H9 (cell line): Measurements from ENCODE around the gene HAND2. TPM values are rescaled to one million over a fixed set of nuclear protein-coding genes. Genes with fewer than 3 reads are reported as not detected.

Source experiments
- DNase-seq: peaks from one replicate; pipeline ENCODE4 v3.0.0-alpha.2; 2017
- H2AFZ ChIP-seq: one replicate; pipeline ENCODE4 v1.6.1; 2013; ENCODE audit warnings: mild to moderate bottlenecking, low read length, control low read depth, moderate library complexity
- H2AK5ac ChIP-seq: 2 replicates; pipeline ENCODE4 v1.6.1; 2013; ENCODE audit warnings: low read length, control low read depth, mixed read lengths; ENCODE audit not compliant: insufficient read length
- H2BK120ac ChIP-seq: one replicate; pipeline ENCODE4 v1.6.1; 2013; ENCODE audit warnings: low read depth, mild to moderate bottlenecking, low read length, control low read depth, inconsistent platforms; ENCODE audit not compliant: poor library complexity, severe bottlenecking
- H2BK12ac ChIP-seq: 2 replicates; pipeline ENCODE4 v1.6.1; 2013; ENCODE audit warnings: low read length, control low read depth, mixed read lengths, low read depth; ENCODE audit not compliant: insufficient read length
- H2BK15ac ChIP-seq: 2 replicates; pipeline ENCODE4 v1.6.1; 2013; ENCODE audit warnings: low read depth, low read length, control low read depth
- H2BK20ac ChIP-seq: one replicate; pipeline ENCODE4 v1.6.1; 2013; ENCODE audit warnings: low read depth, mild to moderate bottlenecking, low read length, control low read depth, inconsistent platforms; ENCODE audit not compliant: poor library complexity, severe bottlenecking
- H2BK5ac ChIP-seq: 2 replicates; pipeline ENCODE4 v1.6.1; 2013; ENCODE audit warnings: low read length, control low read depth, mixed read lengths; ENCODE audit not compliant: insufficient read length
- H3K14ac ChIP-seq: 2 replicates; pipeline ENCODE4 v1.6.1; 2013; ENCODE audit warnings: low read length, control low read depth; ENCODE audit not compliant: insufficient read depth
- H3K18ac ChIP-seq: 2 replicates; pipeline ENCODE4 v1.6.1; 2013; ENCODE audit warnings: low read depth, mild to moderate bottlenecking, mixed read lengths, low read length, control low read depth; ENCODE audit not compliant: insufficient read length
- H3K23ac ChIP-seq: 2 replicates; pipeline ENCODE4 v1.6.1; 2013; ENCODE audit warnings: low read length, control low read depth, mixed read lengths, low read depth; ENCODE audit not compliant: insufficient read length
- H3K23me2 ChIP-seq: 2 replicates; pipeline ENCODE4 v1.6.1; 2013; ENCODE audit warnings: low read depth, mild to moderate bottlenecking, mixed read lengths, low read length, control low read depth; ENCODE audit not compliant: insufficient read length, poor library complexity, severe bottlenecking
- H3K27ac ChIP-seq: 2 replicates; pipeline ENCODE4 v1.5.1; 2013; ENCODE audit warnings: low read length, control low read depth, mixed read lengths, low read depth; ENCODE audit not compliant: insufficient read length
- H3K27me3 ChIP-seq: 2 replicates; pipeline ENCODE4 v1.6.1; 2013; ENCODE audit warnings: low read length, control low read depth, inconsistent platforms; ENCODE audit not compliant: insufficient read depth
- H3K4ac ChIP-seq: 2 replicates; pipeline ENCODE4 v1.6.1; 2013; ENCODE audit warnings: low read depth, mild to moderate bottlenecking, control low read depth, inconsistent platforms, low read length, moderate library complexity
- H3K4me1 ChIP-seq: 2 replicates; pipeline ENCODE4 v1.6.1; 2013; ENCODE audit warnings: low read length, control low read depth, inconsistent platforms; ENCODE audit not compliant: insufficient read depth
- H3K4me2 ChIP-seq: 2 replicates; pipeline ENCODE4 v1.6.1; 2013; ENCODE audit warnings: low read length, control low read depth, mixed read lengths; ENCODE audit not compliant: insufficient read length, insufficient read depth
- H3K56ac ChIP-seq: 2 replicates; pipeline ENCODE4 v1.6.1; 2013; ENCODE audit warnings: low read depth, mild to moderate bottlenecking, mixed read lengths, low read length, control low read depth; ENCODE audit not compliant: insufficient read length
- H3K79me1 ChIP-seq: 2 replicates; pipeline ENCODE4 v1.6.1; 2013; ENCODE audit warnings: low read depth, mild to moderate bottlenecking, moderate library complexity, low read length, control low read depth, inconsistent platforms; ENCODE audit not compliant: insufficient read depth, poor library complexity, severe bottlenecking
- H3K79me2 ChIP-seq: 2 replicates; pipeline ENCODE4 v1.6.1; 2013; ENCODE audit warnings: low read length, control low read depth, inconsistent platforms; ENCODE audit not compliant: insufficient read depth
- H3K9ac ChIP-seq: 2 replicates; pipeline ENCODE4 v1.6.1; 2013; ENCODE audit warnings: low read length, control low read depth, mixed read lengths; ENCODE audit not compliant: insufficient read length; ENCODE audit errors: extremely low read depth
- H3K9me3 ChIP-seq: one replicate; pipeline ENCODE4 v1.6.1; 2013; ENCODE audit warnings: low read depth, low read length, inconsistent platforms; ENCODE audit not compliant: control insufficient read depth
- H3T11ph ChIP-seq: one replicate; pipeline ENCODE4 v1.6.1; 2013; ENCODE audit warnings: mild to moderate bottlenecking, low read length, control low read depth, inconsistent platforms
- H4K20me1 ChIP-seq: one replicate; pipeline ENCODE4 v1.6.1; 2013; ENCODE audit not compliant: control insufficient read depth, insufficient read length, insufficient read depth
- H4K5ac ChIP-seq: 2 replicates; pipeline ENCODE4 v1.6.1; 2013; ENCODE audit warnings: low read depth, mild to moderate bottlenecking, mixed read lengths, low read length, control low read depth; ENCODE audit not compliant: insufficient read length
- H4K8ac ChIP-seq: replicated peaks from 2 replicates; pipeline ENCODE4 v1.6.1; 2013; ENCODE audit warnings: low read length, control low read depth, mixed read lengths, low read depth; ENCODE audit not compliant: insufficient read length
- H4K91ac ChIP-seq: 2 replicates; pipeline ENCODE4 v1.6.1; 2013; ENCODE audit warnings: low read depth, mild to moderate bottlenecking, moderate library complexity, mixed read lengths, low read length, control low read depth; ENCODE audit not compliant: insufficient read length
- H3K27ac Mint-ChIP-seq, 3 experiments: 2 replicates in 2 of 3; 3 replicates in 1 of 3; pipeline ENCODE4 v1.8.0; 2020 to 2021; ENCODE audit warnings: mixed read lengths in 3 of 3, mild to moderate bottlenecking in 1 of 3, moderate library complexity in 1 of 3
- H3K27me3 Mint-ChIP-seq: 2 replicates; pipeline ENCODE4 v1.8.0; 2021; ENCODE audit warnings: low read depth, mild to moderate bottlenecking, moderate library complexity, mixed read lengths
- H3K36me3 Mint-ChIP-seq, 3 experiments: 2 replicates in 2 of 3; 3 replicates in 1 of 3; pipeline ENCODE4 v1.8.0; 2020 to 2021; ENCODE audit warnings: low read depth in 3 of 3, mixed read lengths in 3 of 3; ENCODE audit not compliant: insufficient read depth in 1 of 3
- H3K4me1 Mint-ChIP-seq, 2 experiments: 2 replicates each; pipeline ENCODE4 v1.8.0; 2020; ENCODE audit warnings: mixed read lengths in 2 of 2
- H3K4me3 Mint-ChIP-seq, 2 experiments: 2 replicates in 1 of 2; 3 replicates in 1 of 2; pipeline ENCODE4 v1.8.0; 2020 to 2021; ENCODE audit warnings: mild to moderate bottlenecking in 2 of 2, mixed read lengths in 2 of 2, moderate library complexity in 1 of 2
- H3K9me3 Mint-ChIP-seq, 2 experiments: 2 replicates in 1 of 2; 3 replicates in 1 of 2; pipeline ENCODE4 v1.8.0; 2020; ENCODE audit warnings: mild to moderate bottlenecking in 2 of 2, mixed read lengths in 2 of 2, moderate library complexity in 1 of 2
- CTCF ChIP-seq: fragments of 200-600 bp; sonication (generic); conservative IDR thresholded peaks from 3 replicates; pipeline ENCODE4 v1.8.0; 2021; ENCODE audit warnings: antibody characterized with exemption, mild to moderate bottlenecking
- WGBS: extraction: QIAGEN DNeasy Blood & Tissue Kit; methylation state at CpG from one replicate; pipeline ENCODE4 v1.1.7; 2013; ENCODE audit warnings: missing lambda C conversion rate, low lambda C conversion rate, mixed read lengths; ENCODE audit not compliant: insufficient read length; ENCODE audit errors: extremely low coverage; 5-methylcytosine and 5-hydroxymethylcytosine counted together
- total RNA-seq: library from RNA; stranded (reverse); gene quantifications from 2 replicates; pipeline ENCODE4 v1.2.1, GENCODE V29; 2021

Gene HAND2
- total RNA-seq, 1 experiment from 2014 or later = not detected

- Histone ChIP-seq H2BK20ac (no peak overlapping the region), H3K27ac (no peak overlapping the region), H3K9ac (no peak overlapping the region), H3K9me3 (no peaks in the 10 kb centered on the region), H2BK12ac (no peak overlapping the region), H3K23me2 (peaks cover 3% of the 10 kb centered on the region), H3T11ph (no peak overlapping the region), H4K91ac (no peak overlapping the region), H3K18ac (no peak overlapping the region), H3K14ac (no peak overlapping the region), H2AK5ac (no peak overlapping the region), H4K5ac (no peak overlapping the region), H3K79me2 (no peaks in the 10 kb centered on the region), H2BK5ac (no peak overlapping the region), H4K20me1 (no peaks in the 10 kb centered on the region), H3K4ac (no peak overlapping the region), H3K79me1 (no peaks in the 10 kb centered on the region), H3K56ac (no peak overlapping the region), H3K27me3 (peaks cover 100% of the 10 kb centered on the region), H3K4me1 (no peaks in the 10 kb centered on the region; the same call in 1 of the 2 replicates), H2BK15ac (no peak overlapping the region), H3K4me2 (no peak overlapping the region), H3K23ac (no peak overlapping the region), H2AFZ (no peak overlapping the region), H4K8ac (no peak overlapping the region), H2BK120ac (no peak overlapping the region)
- Mint-ChIP-seq H3K36me3 (no peaks in the 10 kb centered on the region; a peak in 1 of 7 replicates), H3K4me1 (peaks cover 19 to 42% of the 10 kb centered on the region in 2 experiments), H3K27me3 (peaks cover 100% of the 10 kb centered on the region), H3K27ac (no peak overlapping the region), H3K4me3 (no peak overlapping the region; a peak in 1 of 5 replicates), H3K9me3 (peaks cover 2 to 16% of the 10 kb centered on the region in 2 experiments; a peak in 4 of 5 replicates)
- WGBS = no CpG with 5 or more reads among the region's 4 CpGs
- no peak for DNase-seq
- TF ChIP-seq CTCF = no peak
These were observed 14.6 kb downstream of the HAND2 start for GRCh38 chr4:173515458-173515857.
